Endothelial cell of umbilical vein (primary cell): Measurements from ENCODE around the gene RIF1. TPM values are rescaled to one million over a fixed set of nuclear protein-coding genes. Genes with fewer than 3 reads are reported as not detected.

Experiments
- BruUV-seq: library from RNA; stranded (reverse); fragments of 400-500 nt; replicated peaks from 2 replicates; lab custom pipeline; 2021; lab: Mats Ljungman, UMichigan
- CTCF ChIA-PET: fragments of 300-600, 350-600 bp; sonication (Branson Sonifier 250); formaldehyde crosslinking; loops from one replicate; lab custom pipeline; 2021; ENCODE audit warnings: antibody characterized with exemption, inconsistent platforms; lab: Charles Lee
- POLR2A ChIA-PET: fragments of 300-600, 350-600 bp; sonication (Branson Sonifier 250); formaldehyde crosslinking; loops from one replicate; lab custom pipeline; 2021; ENCODE audit warnings: antibody characterized with exemption, inconsistent platforms; lab: Charles Lee
- DNase-seq: peaks from one replicate; pipeline ENCODE4 v3.0.0-alpha.2; 2011; ENCODE audit warnings: low read depth, low spot score
- FAIRE-seq: peaks from 2 replicates; lab custom pipeline; 2011; peaks lifted over from hg19 to GRCh38; lab: Jason Lieb, UNC
- H2AFZ ChIP-seq: 2 replicates; pipeline ENCODE4 v1.6.0; 2012; ENCODE audit warnings: low read depth, low read length, control low read depth, inconsistent platforms
- H3K27ac ChIP-seq: 2 replicates; pipeline ENCODE4 v1.5.1; 2011; ENCODE audit warnings: low read depth, mild to moderate bottlenecking, control low read depth, low read length, moderate library complexity; ENCODE audit not compliant: insufficient read depth
- H3K27me3 ChIP-seq, 2 experiments: 2 replicates each; pipeline versions ENCODE4 v1.6.0 to v1.6.1; 2011; ENCODE audit warnings: low read length in 2 of 2, mixed read lengths in 1 of 2; ENCODE audit not compliant: control insufficient read depth in 2 of 2, insufficient read depth in 2 of 2
- H3K36me3 ChIP-seq, 2 experiments: 2 replicates in 1 of 2; 3 replicates in 1 of 2; pipeline ENCODE4 v1.5.1; 2011; ENCODE audit warnings: low read length in 2 of 2, mild to moderate bottlenecking in 1 of 2, moderate library complexity in 1 of 2; ENCODE audit not compliant: control insufficient read depth in 2 of 2, insufficient read depth in 2 of 2; ENCODE audit errors: extremely low read depth in 1 of 2
- H3K4me1 ChIP-seq: 3 replicates; pipeline ENCODE4 v1.5.1; 2011; ENCODE audit warnings: mild to moderate bottlenecking, low read length; ENCODE audit not compliant: control insufficient read depth, insufficient read depth; ENCODE audit errors: extremely low read depth
- H3K4me2 ChIP-seq: 2 replicates; pipeline ENCODE4 v1.6.1; 2011; ENCODE audit warnings: low read length, control low read depth, mixed read lengths; ENCODE audit not compliant: insufficient read depth
- H3K4me3 ChIP-seq, 3 experiments: fragments of 200-600 bp in 1 of 3; sonication (generic), shearing (Covaris generic) in 1 of 3; replicated peaks in 1 of 3; 2 replicates each; pipeline ENCODE4 v1.5.1; 2011 to 2016; ENCODE audit warnings: control low read depth in 3 of 3, low read length in 3 of 3, mild to moderate bottlenecking in 2 of 3, inconsistent platforms in 1 of 3, low read depth in 1 of 3, moderate library complexity in 1 of 3; ENCODE audit not compliant: insufficient read depth in 1 of 3
- H3K79me2 ChIP-seq: 2 replicates; pipeline ENCODE4 v1.6.0; 2012; ENCODE audit warnings: low read length, inconsistent platforms; ENCODE audit not compliant: control insufficient read depth, insufficient read depth
- H3K9ac ChIP-seq: replicated peaks from 2 replicates; pipeline ENCODE3; 2011; ENCODE audit warnings: low read length, control low read depth; ENCODE audit not compliant: insufficient read depth; ENCODE audit errors: extremely low read depth
- H3K9me1 ChIP-seq: replicated peaks from 3 replicates; pipeline ENCODE4 v1.6.0; 2011; ENCODE audit warnings: mild to moderate bottlenecking, low read length; ENCODE audit not compliant: control insufficient read depth, insufficient read depth; ENCODE audit errors: extremely low read depth
- H3K9me3 ChIP-seq: replicated peaks from 2 replicates; pipeline ENCODE4 v1.5.1; 2012; ENCODE audit warnings: low read length, inconsistent platforms; ENCODE audit not compliant: control insufficient read depth, insufficient read depth
- H4K20me1 ChIP-seq: replicated peaks from 2 replicates; pipeline ENCODE3; 2011; ENCODE audit warnings: mild to moderate bottlenecking, low read length; ENCODE audit not compliant: control insufficient read depth, insufficient read depth; ENCODE audit errors: extremely low read depth
- EZH2 ChIP-seq: IDR thresholded peaks from 2 replicates; pipeline ENCODE4 v1.6.1; 2012; ENCODE audit warnings: borderline replicate concordance, low read depth, mild to moderate bottlenecking, moderate library complexity, low read length, inconsistent platforms; ENCODE audit not compliant: severe bottlenecking
- FOS ChIP-seq: IDR thresholded peaks from 2 replicates; pipeline ENCODE4 v1.6.1; 2011; ENCODE audit warnings: mild to moderate bottlenecking, low read length, moderate library complexity, borderline replicate concordance; ENCODE audit not compliant: insufficient read depth
- GATA2 ChIP-seq: IDR thresholded peaks from 2 replicates; pipeline ENCODE4 v1.7.0; 2011; ENCODE audit warnings: low read depth, mild to moderate bottlenecking, moderate library complexity, mixed read lengths, low read length; ENCODE audit not compliant: insufficient read length, insufficient read depth
- JUN ChIP-seq: IDR thresholded peaks from 2 replicates; pipeline ENCODE4 v1.6.1; 2011; ENCODE audit warnings: borderline replicate concordance, low read depth; ENCODE audit not compliant: insufficient read length, insufficient read depth
- MYC ChIP-seq: IDR thresholded peaks from one replicate; pipeline ENCODE4 v1.6.1; 2011; ENCODE audit warnings: mild to moderate bottlenecking, low read depth, low read length
- POLR2A ChIP-seq: IDR thresholded peaks from 2 replicates; pipeline ENCODE4 v1.6.1; 2012; ENCODE audit warnings: low read depth, mild to moderate bottlenecking, control low read depth, low read length
- POLR2AphosphoS5 ChIP-seq: IDR thresholded peaks from 2 replicates; pipeline ENCODE4 v1.6.1; 2012; ENCODE audit warnings: low read depth, mild to moderate bottlenecking, control low read depth, low read length, moderate library complexity; ENCODE audit not compliant: insufficient read depth
- dilution Hi-C: fragments of 300-500 bp; cut with MboI; formaldehyde crosslinking; loops from one replicate; pipeline ENCODE4 v1.15.0; 2019; ENCODE audit warnings: low sequenced_read_pairs; ENCODE audit not compliant: extremely low pct_ligation_motif_present
- intact Hi-C: fragments of 100-400 bp; cut with micrococcal nuclease; formaldehyde crosslinking; loops from one replicate; pipeline ENCODE4 v1.10.0; 2022
- polyA plus RNA-seq, 4 experiments: library from polyadenylated mRNA; depleted of rRNA in 3 of 4; stranded (reverse) in 3 of 4; unstranded in 1 of 4; fragments of >200 nt; gene quantifications; 2 replicates each; pipeline versions ENCODE4 v1.2.1 to v1.2.3, GENCODE V29; 2011 to 2012; ENCODE audit warnings: missing spikeins in 1 of 4
- total RNA-seq: library from RNA; stranded (reverse); gene quantifications from 2 replicates; pipeline ENCODE4 v1.2.3, GENCODE V29; 2021
- TF ChIP-seq, protein P1 (sequence below): IDR thresholded peaks from 2 replicates; pipeline ENCODE4 v1.6.1; 2011; ENCODE audit not compliant: insufficient read depth, insufficient read length
- TF ChIP-seq, protein P2 (sequence below), 2 donors: IDR thresholded peaks; 1 replicate in 1 of 2; 2 replicates in 1 of 2; pipeline ENCODE4 v1.5.1; 2011; ENCODE audit warnings: low read length in 2 of 2, mild to moderate bottlenecking in 2 of 2, moderate library complexity in 2 of 2, control low read depth in 1 of 2, inconsistent platforms in 1 of 2, low read depth in 1 of 2; ENCODE audit not compliant: insufficient read depth in 1 of 2; ENCODE audit errors: extremely low read depth in 1 of 2

Gene RIF1
- total and polyA plus RNA-seq, 2 donors (not counting 3 experiments of a cell fraction or from before 2014, with no cell fraction given), result 5.1 to 55.3 TPM

GRCh38 chr2:151518802-151519201 is 109.1 kb downstream of the RIF1 start:
- dilution Hi-C loops, result no loop called here
- H3K36me3 ChIP-seq, result no peaks in the 10 kb centered on the region
- no peak overlapping the region for H3K4me2 ChIP-seq
- H3K9me1 ChIP-seq, result no peaks in the 10 kb centered on the region
- no peak overlapping the region for H3K4me3 ChIP-seq
- intact Hi-C loops, result loop anchor here (1.0 kb wide), 1 partner anchor 35 kb away; no protein-coding TSS in a partner anchor
- peak; percentile 32 for DNase-seq
- H3K79me2 ChIP-seq, result no peaks in the 10 kb centered on the region
- H3K9ac ChIP-seq, result no peak overlapping the region
- H3K4me1 ChIP-seq, result no peaks in the 10 kb centered on the region
- H3K27ac ChIP-seq, result no peak overlapping the region
- H3K9me3 ChIP-seq, result no peaks in the 10 kb centered on the region
- TF ChIP-seq POLR2AphosphoS5 (no peak), JUN (no peak), POLR2A (no peak)
- TF ChIP-seq, protein P1, sequence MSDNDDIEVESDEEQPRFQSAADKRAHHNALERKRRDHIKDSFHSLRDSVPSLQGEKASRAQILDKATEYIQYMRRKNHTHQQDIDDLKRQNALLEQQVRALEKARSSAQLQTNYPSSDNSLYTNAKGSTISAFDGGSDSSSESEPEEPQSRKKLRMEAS, result no peak
- no peaks in the 10 kb centered on the region for H3K27me3 ChIP-seq
- CTCF ChIA-PET, result interaction anchor here (1.1 kb wide), 1 partner anchor 8 kb away, joined by 3 read pairs; no protein-coding TSS in a partner anchor
- FAIRE-seq, result no peak
- no peak overlapping the region for H2AFZ ChIP-seq
- POLR2A ChIA-PET, result no interaction called here
- H4K20me1 ChIP-seq, result no peaks in the 10 kb centered on the region
- BruUV-seq, result no TSS peak

DNA sequence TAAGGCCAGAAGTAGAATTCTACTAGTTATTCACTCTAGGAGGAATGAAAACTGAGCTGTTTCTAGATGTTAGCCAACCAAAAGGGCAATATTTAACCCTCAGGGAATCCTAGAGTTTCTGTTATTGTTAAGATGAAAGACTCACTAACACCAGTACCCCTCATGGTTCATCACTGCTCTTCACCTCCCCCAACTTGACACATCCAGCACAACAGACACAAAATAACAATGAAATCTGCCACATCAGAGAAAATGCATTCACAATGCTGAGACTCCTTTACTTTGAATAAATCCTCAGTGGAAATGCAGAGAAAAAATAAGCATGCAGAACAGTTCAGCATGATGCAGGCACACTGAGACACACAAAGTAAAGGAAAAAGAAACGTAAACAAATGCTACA is 111.3 kb downstream of the RIF1 start:
- Histone ChIP-seq H3K4me3 (no peak overlapping the region), H4K20me1 (no peaks in the 10 kb centered on the region), H3K27ac (no peak overlapping the region), H3K4me2 (no peak overlapping the region), H3K4me1 (no peaks in the 10 kb centered on the region), H3K36me3 (no peaks in the 10 kb centered on the region), H3K9ac (no peak overlapping the region), H2AFZ (no peak overlapping the region), H3K79me2 (no peaks in the 10 kb centered on the region), H3K9me3 (no peaks in the 10 kb centered on the region), H3K9me1 (no peaks in the 10 kb centered on the region), H3K27me3 (no peaks in the 10 kb centered on the region)
- BruUV-seq, result no TSS peak
- dilution Hi-C loops (no loop called here), intact Hi-C loops (no loop called here)
- TF ChIP-seq EZH2, result no peak
- no peak for TF ChIP-seq FOS
- TF ChIP-seq, protein P2, sequence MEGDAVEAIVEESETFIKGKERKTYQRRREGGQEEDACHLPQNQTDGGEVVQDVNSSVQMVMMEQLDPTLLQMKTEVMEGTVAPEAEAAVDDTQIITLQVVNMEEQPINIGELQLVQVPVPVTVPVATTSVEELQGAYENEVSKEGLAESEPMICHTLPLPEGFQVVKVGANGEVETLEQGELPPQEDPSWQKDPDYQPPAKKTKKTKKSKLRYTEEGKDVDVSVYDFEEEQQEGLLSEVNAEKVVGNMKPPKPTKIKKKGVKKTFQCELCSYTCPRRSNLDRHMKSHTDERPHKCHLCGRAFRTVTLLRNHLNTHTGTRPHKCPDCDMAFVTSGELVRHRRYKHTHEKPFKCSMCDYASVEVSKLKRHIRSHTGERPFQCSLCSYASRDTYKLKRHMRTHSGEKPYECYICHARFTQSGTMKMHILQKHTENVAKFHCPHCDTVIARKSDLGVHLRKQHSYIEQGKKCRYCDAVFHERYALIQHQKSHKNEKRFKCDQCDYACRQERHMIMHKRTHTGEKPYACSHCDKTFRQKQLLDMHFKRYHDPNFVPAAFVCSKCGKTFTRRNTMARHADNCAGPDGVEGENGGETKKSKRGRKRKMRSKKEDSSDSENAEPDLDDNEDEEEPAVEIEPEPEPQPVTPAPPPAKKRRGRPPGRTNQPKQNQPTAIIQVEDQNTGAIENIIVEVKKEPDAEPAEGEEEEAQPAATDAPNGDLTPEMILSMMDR (IDR thresholded peaks at IDR 0.05; ENCODE audit: extremely low read depth in 1 of 2, insufficient read depth in 1 of 2, low read depth in 1 of 2, low read length in 2 of 2), result no peak
- no peak for TF ChIP-seq POLR2A
- TF ChIP-seq GATA2, result no peak
- TF ChIP-seq POLR2AphosphoS5, result no peak
- TF ChIP-seq, protein P1, result no peak
- no peak for TF ChIP-seq MYC
- POLR2A ChIA-PET, result no interaction called here
- DNase-seq, result no peak
- no peak for FAIRE-seq
- CTCF ChIA-PET, result no interaction called here
